WTC11 (cell line): Measurements from ENCODE around the gene SELENON. TPM values are rescaled to one million over a fixed set of nuclear protein-coding genes. Genes with fewer than 3 reads are reported as not detected.

Experiments
- AFF4 ChIP-seq: sonication (generic); formaldehyde crosslinking; IDR thresholded peaks from 2 replicates; pipeline ENCODE4 v1.8.1; 2023; ENCODE audit warnings: mild to moderate bottlenecking, missing genetic modification reagents, borderline replicate concordance
- AR ChIP-seq: fragments of 250-450 bp; sonication (Bioruptor Pico); IDR thresholded peaks from 2 replicates; pipeline ENCODE4 v1.9.0; 2021; ENCODE audit warnings: mild to moderate bottlenecking
- E2F4 ChIP-seq: sonication (generic); formaldehyde crosslinking; IDR thresholded peaks from 2 replicates; pipeline ENCODE4 v1.8.1; 2022; ENCODE audit warnings: low read depth, mild to moderate bottlenecking, moderate library complexity, missing genetic modification reagents, borderline replicate concordance
- EMX1 ChIP-seq: fragments of 250-450 bp; sonication (Bioruptor Pico); IDR thresholded peaks from 2 replicates; pipeline ENCODE4 v1.8.0; 2021; ENCODE audit warnings: mild to moderate bottlenecking
- ESRRA ChIP-seq: sonication (generic); formaldehyde crosslinking; IDR thresholded peaks from 2 replicates; pipeline ENCODE4 v1.8.1; 2022; ENCODE audit warnings: mild to moderate bottlenecking, missing genetic modification reagents, borderline replicate concordance
- FOXJ3 ChIP-seq: sonication (generic); formaldehyde crosslinking; IDR thresholded peaks from 2 replicates; pipeline ENCODE4 v1.9.0; 2021; ENCODE audit warnings: missing genetic modification reagents, mild to moderate bottlenecking, borderline replicate concordance
- FOXP4 ChIP-seq: sonication (generic); formaldehyde crosslinking; IDR thresholded peaks from 2 replicates; pipeline ENCODE4 v1.8.0; 2022; ENCODE audit warnings: mild to moderate bottlenecking, missing genetic modification reagents
- JAZF1 ChIP-seq: fragments of 250-450 bp; sonication (Bioruptor Pico); IDR thresholded peaks from 2 replicates; pipeline ENCODE4 v1.9.0; 2021; ENCODE audit warnings: moderate library complexity, mild to moderate bottlenecking, inconsistent platforms
- KAT7 ChIP-seq: sonication (generic); formaldehyde crosslinking; IDR thresholded peaks from 2 replicates; pipeline ENCODE4 v1.8.1; 2023; ENCODE audit warnings: missing genetic modification reagents, mild to moderate bottlenecking, borderline replicate concordance
- OVOL2 ChIP-seq: fragments of 250-450 bp; sonication (Bioruptor Pico); IDR thresholded peaks from 2 replicates; pipeline ENCODE4 v1.9.0; 2021; ENCODE audit warnings: mild to moderate bottlenecking, borderline replicate concordance
- RORB ChIP-seq: fragments of 250-450 bp; sonication (Bioruptor Pico); IDR thresholded peaks from 2 replicates; pipeline ENCODE4 v1.9.0; 2021; ENCODE audit warnings: mild to moderate bottlenecking
- TP53 ChIP-seq: sonication (generic); formaldehyde crosslinking; IDR thresholded peaks from 2 replicates; pipeline ENCODE4 v1.8.1; 2023; ENCODE audit warnings: mild to moderate bottlenecking, missing genetic modification reagents
- ZNF121 ChIP-seq: sonication (generic); formaldehyde crosslinking; IDR thresholded peaks from 2 replicates; pipeline ENCODE4 v1.8.0; 2023; ENCODE audit warnings: missing genetic modification reagents
- ZNF317 ChIP-seq: sonication (generic); formaldehyde crosslinking; IDR thresholded peaks from 2 replicates; pipeline ENCODE4 v1.8.1; 2023; ENCODE audit warnings: low read depth, mild to moderate bottlenecking, moderate library complexity, missing genetic modification reagents, borderline replicate concordance
- ZNF425 ChIP-seq: fragments of 250-450 bp; sonication (Bioruptor Pico); conservative IDR thresholded peaks from 2 replicates; pipeline ENCODE4 v1.9.0; 2021; ENCODE audit warnings: mild to moderate bottlenecking
- ZSCAN18 ChIP-seq: fragments of 250-450 bp; sonication (Bioruptor Pico); IDR thresholded peaks from 2 replicates; pipeline ENCODE4 v2.1.2; 2022; ENCODE audit warnings: mild to moderate bottlenecking, moderate library complexity
- total RNA-seq: library from RNA; stranded (reverse); gene quantifications from 3 replicates; pipeline ENCODE4 v1.2.3, GENCODE V29; 2021
- TF ChIP-seq, protein P1 (sequence below): sonication (generic); formaldehyde crosslinking; IDR thresholded peaks from 2 replicates; pipeline ENCODE4 v1.8.1; 2023; ENCODE audit warnings: mild to moderate bottlenecking, missing genetic modification reagents
- TF ChIP-seq, protein P2 (sequence below): sonication (generic); formaldehyde crosslinking; IDR thresholded peaks from 2 replicates; pipeline ENCODE4 v1.8.1; 2022; ENCODE audit warnings: mild to moderate bottlenecking, moderate library complexity, missing genetic modification reagents

Gene SELENON
- total RNA-seq, 1 experiment from 2014 or later = 80.2 TPM

- no peak for TF ChIP-seq FOXJ3 (CRISPR knock-in tag)
- TF ChIP-seq RORB = no peak
- TF ChIP-seq, protein P1, sequence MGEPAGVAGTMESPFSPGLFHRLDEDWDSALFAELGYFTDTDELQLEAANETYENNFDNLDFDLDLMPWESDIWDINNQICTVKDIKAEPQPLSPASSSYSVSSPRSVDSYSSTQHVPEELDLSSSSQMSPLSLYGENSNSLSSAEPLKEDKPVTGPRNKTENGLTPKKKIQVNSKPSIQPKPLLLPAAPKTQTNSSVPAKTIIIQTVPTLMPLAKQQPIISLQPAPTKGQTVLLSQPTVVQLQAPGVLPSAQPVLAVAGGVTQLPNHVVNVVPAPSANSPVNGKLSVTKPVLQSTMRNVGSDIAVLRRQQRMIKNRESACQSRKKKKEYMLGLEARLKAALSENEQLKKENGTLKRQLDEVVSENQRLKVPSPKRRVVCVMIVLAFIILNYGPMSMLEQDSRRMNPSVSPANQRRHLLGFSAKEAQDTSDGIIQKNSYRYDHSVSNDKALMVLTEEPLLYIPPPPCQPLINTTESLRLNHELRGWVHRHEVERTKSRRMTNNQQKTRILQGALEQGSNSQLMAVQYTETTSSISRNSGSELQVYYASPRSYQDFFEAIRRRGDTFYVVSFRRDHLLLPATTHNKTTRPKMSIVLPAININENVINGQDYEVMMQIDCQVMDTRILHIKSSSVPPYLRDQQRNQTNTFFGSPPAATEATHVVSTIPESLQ (CRISPR knock-in tag) = no peak
- TF ChIP-seq, protein P2, sequence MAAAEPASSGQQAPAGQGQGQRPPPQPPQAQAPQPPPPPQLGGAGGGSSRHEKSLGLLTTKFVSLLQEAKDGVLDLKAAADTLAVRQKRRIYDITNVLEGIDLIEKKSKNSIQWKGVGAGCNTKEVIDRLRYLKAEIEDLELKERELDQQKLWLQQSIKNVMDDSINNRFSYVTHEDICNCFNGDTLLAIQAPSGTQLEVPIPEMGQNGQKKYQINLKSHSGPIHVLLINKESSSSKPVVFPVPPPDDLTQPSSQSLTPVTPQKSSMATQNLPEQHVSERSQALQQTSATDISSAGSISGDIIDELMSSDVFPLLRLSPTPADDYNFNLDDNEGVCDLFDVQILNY (CRISPR knock-in tag) = peak; percentile 91; the same call in 1 of the 2 replicates
- TF ChIP-seq KAT7 (CRISPR knock-in tag) = no peak
- no peak for TF ChIP-seq TP53 (CRISPR knock-in tag)
- peak; percentile 83; the same call in 1 of the 2 replicates for TF ChIP-seq ESRRA (CRISPR knock-in tag)
- TF ChIP-seq AR = no peak
- no peak for TF ChIP-seq OVOL2
- no peak for TF ChIP-seq EMX1 (CRISPR knock-in tag)
- TF ChIP-seq ZSCAN18 (CRISPR knock-in tag) = no peak
- TF ChIP-seq ZNF121 = no peak
- no peak for TF ChIP-seq AFF4 (CRISPR knock-in tag)
- TF ChIP-seq ZNF425 = no peak
- peak; percentile 85 for TF ChIP-seq FOXP4 (CRISPR knock-in tag)
- no peak for TF ChIP-seq ZNF317 (CRISPR knock-in tag)
- 0 out of 2 replicates have a peak, but pooled peaks have one; percentile 28 for TF ChIP-seq E2F4 (CRISPR knock-in tag)
- no peak for TF ChIP-seq JAZF1 (CRISPR knock-in tag)
Measured at GRCh38 chr1:25858906-25859789, 59.2 kb downstream of the SELENON start, which contains the start of gene AUNIP (continued).
